Measurements from ENCODE around the gene SPANXB1. TPM values are rescaled to one million over a fixed set of nuclear protein-coding genes. Genes with fewer than 3 reads are reported as not detected.
"Not testable (repeated sequence)": the region's sequence is repeated elsewhere in the genome, so short reads cannot be mapped to it uniquely, and the experiment has no call there.

Gene SPANXB1, protein sequence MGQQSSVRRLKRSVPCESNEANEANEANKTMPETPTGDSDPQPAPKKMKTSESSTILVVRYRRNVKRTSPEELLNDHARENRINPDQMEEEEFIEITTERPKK
- total RNA-seq: not detected

DNA sequence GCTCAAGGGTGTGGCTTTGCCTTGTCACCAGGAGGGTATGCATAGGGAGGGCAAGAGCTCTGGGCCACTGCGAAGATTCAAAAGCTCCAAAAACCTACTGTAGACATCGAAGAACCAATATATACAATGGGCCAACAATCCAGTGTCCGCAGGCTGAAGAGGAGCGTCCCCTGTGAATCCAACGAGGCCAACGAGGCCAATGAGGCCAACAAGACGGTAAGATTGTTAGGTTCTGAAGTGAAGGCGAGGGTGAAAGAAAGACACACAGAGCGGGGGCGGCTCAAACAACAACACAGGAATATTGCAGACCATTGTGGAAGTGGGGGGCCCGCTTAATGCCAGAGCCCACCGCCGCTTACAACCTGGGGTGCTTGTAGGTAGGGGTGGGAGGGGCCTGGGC is at the start of gene SPANXB1:
Gene SPANXB1, plus strand, starts transcription at position 27 of the 400 bp plus-strand sequence. Its CDS starts 100 bp downstream, at position 127.
- not testable (repeated sequence) for DNase-seq (ENCODE audit: low read depth in 2 of 3, low spot score in 2 of 3)

DNA sequence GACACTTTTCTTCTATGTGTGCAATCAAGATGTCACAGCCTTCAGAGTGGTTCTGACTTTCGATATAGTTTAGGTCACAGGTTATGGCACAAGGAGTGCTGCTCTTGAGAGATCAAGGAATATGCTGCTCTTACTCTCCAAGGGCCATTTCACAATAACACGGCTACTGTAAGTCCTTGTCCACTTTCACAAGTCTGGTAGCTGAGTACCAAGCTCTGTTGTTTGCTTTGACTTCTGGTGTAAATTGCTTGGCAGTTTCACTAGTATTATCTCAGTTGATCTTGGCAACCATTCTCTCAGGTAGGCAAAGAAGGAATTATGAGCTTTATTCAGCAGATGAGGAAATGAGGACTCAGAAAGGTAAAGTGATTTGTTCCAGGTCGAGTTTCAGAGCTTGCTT is 35.4 kb upstream of the SPANXB1 start:
- DNase-seq (ENCODE audit: low read depth in 2 of 3, low spot score in 2 of 3): no peak

DNA sequence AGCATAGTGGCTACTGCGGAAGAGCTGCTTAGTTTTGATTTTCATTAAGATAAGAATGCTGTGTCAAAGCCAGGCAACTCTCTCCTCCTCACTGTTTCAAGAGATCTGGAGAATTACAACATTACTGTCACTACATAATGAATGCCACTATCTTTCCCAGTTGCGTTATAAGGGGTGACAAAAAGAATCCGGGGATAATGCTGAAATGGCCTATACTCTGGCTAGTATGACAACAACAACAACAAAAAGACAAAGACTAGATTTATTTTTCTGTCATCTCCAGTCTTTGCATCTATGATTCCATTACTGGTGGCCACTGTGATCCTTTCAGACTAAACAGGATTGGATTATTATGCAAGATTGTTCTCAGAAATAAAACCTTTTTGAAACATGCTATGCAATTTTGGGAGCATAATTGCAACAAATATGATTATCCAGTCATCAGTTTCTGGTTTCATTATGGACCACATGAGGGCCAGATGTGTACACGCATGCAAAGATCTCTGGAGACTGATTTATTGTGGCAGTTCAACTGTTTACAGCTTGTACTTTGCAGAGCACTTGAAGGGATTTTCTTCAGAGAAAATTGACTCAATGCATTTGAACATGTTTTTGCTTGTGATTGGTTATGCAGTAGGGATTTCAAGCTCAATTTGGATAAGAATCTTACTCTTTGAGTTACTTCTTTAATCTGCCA is 31.1 kb upstream of the SPANXB1 start:
- no peak for DNase-seq (ENCODE audit: low read depth in 2 of 3, low spot score in 2 of 3)

DNA sequence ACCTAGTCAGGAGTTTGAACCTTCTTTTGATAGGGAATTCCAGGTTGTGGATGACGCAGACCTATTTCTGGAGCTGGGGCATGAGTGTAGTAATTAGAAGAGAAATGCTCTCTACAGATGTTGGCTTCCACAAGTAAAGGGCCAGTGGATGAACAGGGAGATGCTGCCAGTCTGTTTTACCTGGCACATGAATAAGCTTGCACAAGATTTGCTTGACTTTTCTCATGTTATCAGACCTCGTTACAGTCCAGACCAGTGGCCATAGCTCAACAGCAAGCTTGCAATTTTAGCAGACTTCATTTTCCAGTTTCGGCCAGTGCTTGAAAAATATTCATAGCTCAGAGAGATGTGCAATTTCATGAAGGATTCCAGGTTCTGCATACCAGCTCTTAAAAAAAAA is 26.9 kb upstream of the SPANXB1 start:
- no peak for DNase-seq (ENCODE audit: low read depth in 2 of 3, low spot score in 2 of 3)

DNA sequence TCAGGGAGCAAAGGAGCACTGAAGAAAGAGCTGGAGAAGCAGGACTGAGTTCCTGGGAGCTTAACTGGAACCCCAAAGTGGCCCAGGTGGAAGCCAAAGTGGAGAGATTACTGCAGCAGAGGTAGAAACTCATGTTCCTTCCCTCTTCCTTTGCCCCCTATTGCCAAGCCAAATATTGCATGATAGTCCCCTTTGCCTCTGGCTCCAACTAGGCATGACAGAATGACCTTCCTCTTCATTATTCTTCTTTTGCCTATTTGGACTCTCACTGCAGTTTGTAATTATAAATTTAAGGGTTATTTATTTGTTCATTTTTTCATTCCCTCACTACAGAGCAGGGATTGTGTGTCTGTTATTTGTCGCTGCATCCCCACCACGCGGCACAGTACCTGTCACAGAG is 22.1 kb upstream of the SPANXB1 start:
- DNase-seq (ENCODE audit: low read depth in 2 of 3, low spot score in 2 of 3): no peak

DNA sequence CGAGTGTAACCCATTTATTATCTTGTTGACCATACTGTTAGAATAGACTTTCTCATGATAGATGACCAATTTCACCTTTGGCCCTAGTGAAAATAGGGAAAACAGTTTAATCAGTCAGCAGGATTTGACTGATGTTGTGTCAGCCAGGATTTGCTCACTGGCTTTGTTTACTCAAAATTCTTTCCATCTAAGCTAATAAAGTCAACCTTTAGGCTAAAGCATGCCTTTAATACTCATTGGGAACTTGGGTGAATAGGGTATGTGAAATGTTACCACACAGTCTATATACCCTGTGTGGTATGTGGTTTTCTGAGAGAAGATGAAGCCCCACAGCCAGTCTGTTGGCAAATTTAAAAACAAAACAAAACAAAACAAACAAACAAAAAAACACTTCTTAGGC is 18.7 kb upstream of the SPANXB1 start:
- DNase-seq (ENCODE audit: low read depth in 2 of 3, low spot score in 2 of 3): no peak

DNA sequence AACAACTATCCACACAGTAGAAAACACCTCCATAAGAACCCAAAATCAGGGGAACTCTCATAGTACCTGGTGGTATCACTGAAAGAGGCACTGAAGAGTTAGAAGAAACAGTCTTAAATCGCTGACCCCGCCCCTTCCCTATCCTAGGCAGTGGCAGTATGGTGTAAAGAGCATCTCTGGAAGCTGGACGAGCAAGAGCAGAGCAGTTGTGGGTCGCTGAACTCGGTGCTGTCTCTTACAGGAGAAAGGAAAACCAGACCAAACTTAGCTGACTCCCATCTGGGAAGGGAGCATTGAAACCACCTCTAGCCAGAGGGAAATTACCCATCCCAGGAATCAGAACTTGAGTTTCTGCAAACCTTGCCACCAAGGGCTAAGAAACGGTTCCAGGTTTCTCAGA is 2.8 kb downstream of the SPANXB1 start:
- DNase-seq (ENCODE audit: low read depth in 2 of 3, low spot score in 2 of 3): not testable (repeated sequence)

DNA sequence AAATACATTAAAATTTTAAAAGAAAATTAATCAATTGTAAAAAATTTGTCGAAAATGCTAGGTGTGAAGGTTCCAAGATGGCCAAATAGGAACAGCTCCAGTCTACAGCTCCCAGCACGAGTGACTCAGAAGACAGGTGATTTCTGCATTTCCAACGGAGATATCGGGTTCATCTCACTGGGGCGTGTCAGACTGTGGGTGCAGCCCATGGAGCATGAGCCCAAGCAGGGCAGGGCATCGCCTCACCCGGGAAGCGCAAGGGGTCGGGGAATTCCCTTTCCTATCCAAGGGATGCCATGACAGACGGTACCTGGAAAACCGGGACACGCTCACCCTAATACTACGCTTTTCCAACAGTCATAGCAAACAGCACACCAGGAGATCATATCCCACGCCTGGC is 41.9 kb downstream of the SPANXB1 start:
- DNase-seq (ENCODE audit: low read depth in 2 of 3, low spot score in 2 of 3): not testable (repeated sequence)

DNA sequence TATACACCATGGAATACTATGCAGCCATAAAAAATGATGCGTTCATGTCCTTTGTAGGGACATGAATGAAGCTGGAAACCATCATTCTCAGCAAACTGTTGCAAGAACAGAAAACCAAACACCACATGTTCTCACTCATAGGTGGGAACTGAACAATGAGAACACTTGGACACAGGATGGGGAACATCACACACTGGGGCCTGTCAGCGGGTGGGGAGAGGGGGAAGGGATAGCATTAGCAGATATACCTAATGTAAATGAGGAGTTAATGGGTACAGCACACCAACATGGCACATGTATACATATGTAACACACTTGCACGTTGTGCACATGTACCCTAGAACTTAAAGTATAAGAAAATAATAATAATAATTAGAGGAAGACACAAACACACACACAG is 47.5 kb downstream of the SPANXB1 start:
- DNase-seq (ENCODE audit: low read depth in 2 of 3, low spot score in 2 of 3): not testable (repeated sequence)

DNA sequence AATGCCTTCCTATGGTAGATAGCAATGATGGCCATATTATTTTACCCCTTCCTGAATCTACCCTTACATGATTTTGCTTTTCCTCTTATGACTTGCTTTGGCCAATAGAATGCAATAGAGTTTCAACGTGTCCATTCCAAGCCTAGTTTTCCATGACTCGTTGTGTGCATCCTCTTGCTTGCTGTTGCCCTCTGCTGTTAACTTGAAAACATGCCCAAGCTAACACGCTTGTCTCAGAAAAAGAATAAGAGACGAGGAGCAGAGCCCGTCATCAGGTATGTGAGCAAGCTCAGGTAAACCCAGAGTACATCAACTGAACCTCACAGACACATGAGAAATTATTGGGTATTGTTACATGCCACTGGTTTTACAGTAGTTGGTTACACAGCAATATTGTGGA is 49.7 kb downstream of the SPANXB1 start:
- peak in 1 of 3 donors; percentile 0 for DNase-seq (ENCODE audit: low read depth in 2 of 3, low spot score in 2 of 3)

Other genes with a start within 250 kb of the SPANXB1 start
- gene LDOC1, start 174.5 kb downstream of the SPANXB1 start, total RNA-seq: 8.1 TPM
- not detected for gene SPANXC, start 239.9 kb downstream of the SPANXB1 start, total RNA-seq